GM23338 (cell line): ENCODE data around the gene TTC39B.
A peak's percentile ranks its signal among the peaks of the same experiment; 100 is the strongest.

Source experiments
- EZH2phosphoT487 ChIP-seq: fragments of 200-600 bp; sonication (generic); IDR thresholded peaks from one replicate; pipeline ENCODE4 v1.8.1; 2018; ENCODE audit warnings: antibody characterized with exemption; ENCODE audit not compliant: unreplicated experiment
- STAT1 ChIP-seq: IDR thresholded peaks from one replicate; pipeline ENCODE4 v1.6.1; 2016; ENCODE audit warnings: antibody characterized with exemption; ENCODE audit not compliant: unreplicated experiment
- TF ChIP-seq, protein P1 (sequence below): IDR thresholded peaks from one replicate; pipeline ENCODE4 v1.6.1; 2018; ENCODE audit warnings: antibody characterized with exemption; ENCODE audit not compliant: unreplicated experiment
- TF ChIP-seq, protein P2 (sequence below), 2 experiments: fragments of 200-600 bp in 1 of 2; sonication (generic) in 1 of 2; conservative IDR thresholded peaks; 2 replicates each; pipeline versions ENCODE4 v1.5.1 to v1.6.1; 2016 to 2017; ENCODE audit warnings: antibody characterized with exemption in 2 of 2, low read depth in 2 of 2, mild to moderate bottlenecking in 2 of 2, moderate library complexity in 1 of 2

DNA sequence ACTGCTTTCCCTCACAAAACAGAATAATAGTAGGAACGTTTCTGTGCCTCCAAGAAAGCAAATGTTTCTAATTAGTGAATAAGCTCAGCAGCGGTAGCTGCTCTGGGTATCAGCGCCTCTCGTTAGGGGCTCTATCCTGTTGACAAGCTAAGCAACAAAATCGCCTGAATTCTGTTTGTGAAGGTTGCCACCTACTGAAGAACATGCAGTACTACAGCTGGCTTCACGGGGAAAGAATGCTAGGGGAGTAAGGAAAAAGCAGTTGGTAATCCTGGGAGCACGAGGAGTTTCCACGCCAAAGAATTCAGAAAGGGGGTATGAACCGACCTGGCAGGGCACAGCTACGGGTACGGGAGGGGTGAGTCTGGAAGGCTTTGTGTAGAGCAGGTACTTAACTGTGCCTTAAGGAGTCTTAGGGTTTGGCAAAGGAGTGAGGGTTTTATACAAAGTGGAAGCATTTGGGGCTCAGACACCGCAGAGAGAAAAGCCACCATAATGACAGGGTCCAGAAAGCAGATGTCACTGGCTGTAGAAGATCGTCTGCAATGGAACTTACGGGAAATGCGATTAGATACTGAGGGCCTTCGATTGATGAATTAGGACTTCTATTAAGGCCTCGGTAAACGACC lies 171.7 kb downstream of the TTC39B start:
- TF ChIP-seq, protein P1, sequence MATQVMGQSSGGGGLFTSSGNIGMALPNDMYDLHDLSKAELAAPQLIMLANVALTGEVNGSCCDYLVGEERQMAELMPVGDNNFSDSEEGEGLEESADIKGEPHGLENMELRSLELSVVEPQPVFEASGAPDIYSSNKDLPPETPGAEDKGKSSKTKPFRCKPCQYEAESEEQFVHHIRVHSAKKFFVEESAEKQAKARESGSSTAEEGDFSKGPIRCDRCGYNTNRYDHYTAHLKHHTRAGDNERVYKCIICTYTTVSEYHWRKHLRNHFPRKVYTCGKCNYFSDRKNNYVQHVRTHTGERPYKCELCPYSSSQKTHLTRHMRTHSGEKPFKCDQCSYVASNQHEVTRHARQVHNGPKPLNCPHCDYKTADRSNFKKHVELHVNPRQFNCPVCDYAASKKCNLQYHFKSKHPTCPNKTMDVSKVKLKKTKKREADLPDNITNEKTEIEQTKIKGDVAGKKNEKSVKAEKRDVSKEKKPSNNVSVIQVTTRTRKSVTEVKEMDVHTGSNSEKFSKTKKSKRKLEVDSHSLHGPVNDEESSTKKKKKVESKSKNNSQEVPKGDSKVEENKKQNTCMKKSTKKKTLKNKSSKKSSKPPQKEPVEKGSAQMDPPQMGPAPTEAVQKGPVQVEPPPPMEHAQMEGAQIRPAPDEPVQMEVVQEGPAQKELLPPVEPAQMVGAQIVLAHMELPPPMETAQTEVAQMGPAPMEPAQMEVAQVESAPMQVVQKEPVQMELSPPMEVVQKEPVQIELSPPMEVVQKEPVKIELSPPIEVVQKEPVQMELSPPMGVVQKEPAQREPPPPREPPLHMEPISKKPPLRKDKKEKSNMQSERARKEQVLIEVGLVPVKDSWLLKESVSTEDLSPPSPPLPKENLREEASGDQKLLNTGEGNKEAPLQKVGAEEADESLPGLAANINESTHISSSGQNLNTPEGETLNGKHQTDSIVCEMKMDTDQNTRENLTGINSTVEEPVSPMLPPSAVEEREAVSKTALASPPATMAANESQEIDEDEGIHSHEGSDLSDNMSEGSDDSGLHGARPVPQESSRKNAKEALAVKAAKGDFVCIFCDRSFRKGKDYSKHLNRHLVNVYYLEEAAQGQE, result no peak
- no peak for TF ChIP-seq STAT1
- TF ChIP-seq, protein P2, sequence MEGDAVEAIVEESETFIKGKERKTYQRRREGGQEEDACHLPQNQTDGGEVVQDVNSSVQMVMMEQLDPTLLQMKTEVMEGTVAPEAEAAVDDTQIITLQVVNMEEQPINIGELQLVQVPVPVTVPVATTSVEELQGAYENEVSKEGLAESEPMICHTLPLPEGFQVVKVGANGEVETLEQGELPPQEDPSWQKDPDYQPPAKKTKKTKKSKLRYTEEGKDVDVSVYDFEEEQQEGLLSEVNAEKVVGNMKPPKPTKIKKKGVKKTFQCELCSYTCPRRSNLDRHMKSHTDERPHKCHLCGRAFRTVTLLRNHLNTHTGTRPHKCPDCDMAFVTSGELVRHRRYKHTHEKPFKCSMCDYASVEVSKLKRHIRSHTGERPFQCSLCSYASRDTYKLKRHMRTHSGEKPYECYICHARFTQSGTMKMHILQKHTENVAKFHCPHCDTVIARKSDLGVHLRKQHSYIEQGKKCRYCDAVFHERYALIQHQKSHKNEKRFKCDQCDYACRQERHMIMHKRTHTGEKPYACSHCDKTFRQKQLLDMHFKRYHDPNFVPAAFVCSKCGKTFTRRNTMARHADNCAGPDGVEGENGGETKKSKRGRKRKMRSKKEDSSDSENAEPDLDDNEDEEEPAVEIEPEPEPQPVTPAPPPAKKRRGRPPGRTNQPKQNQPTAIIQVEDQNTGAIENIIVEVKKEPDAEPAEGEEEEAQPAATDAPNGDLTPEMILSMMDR (conservative IDR thresholded peaks at IDR 0.05; ENCODE audit: low read depth in 2 of 2), result peak; percentile 94 to 96
- TF ChIP-seq EZH2phosphoT487, result no peak
